Hematopoietic multipotent progenitor cell treated with erythropoietin and hydrocortisone succinate and interleukin-3 and kit ligand, for 4 days (in vitro differentiated cells): ENCODE measurements around the gene C5orf58.
"Not testable (repeated sequence)": the region's sequence is repeated elsewhere in the genome, so short reads cannot be mapped to it uniquely, and the experiment has no call there.

Source experiments
- DNase-seq: peaks from one replicate; pipeline ENCODE4 v3.0.0-alpha.2; 2015

The C5orf58 gene

GRCh38 chr5:170225326-170226128 is 7.3 kb upstream of the C5orf58 start:
- DNase-seq, result peak; percentile 90

GRCh38 chr5:170226129-170226615 is 6.6 kb upstream of the C5orf58 start:
- DNase-seq, result no peak

- DNase-seq, result no peak
Observed at GRCh38 chr5:170226661-170227060, 6.1 kb upstream of the C5orf58 start.

DNA sequence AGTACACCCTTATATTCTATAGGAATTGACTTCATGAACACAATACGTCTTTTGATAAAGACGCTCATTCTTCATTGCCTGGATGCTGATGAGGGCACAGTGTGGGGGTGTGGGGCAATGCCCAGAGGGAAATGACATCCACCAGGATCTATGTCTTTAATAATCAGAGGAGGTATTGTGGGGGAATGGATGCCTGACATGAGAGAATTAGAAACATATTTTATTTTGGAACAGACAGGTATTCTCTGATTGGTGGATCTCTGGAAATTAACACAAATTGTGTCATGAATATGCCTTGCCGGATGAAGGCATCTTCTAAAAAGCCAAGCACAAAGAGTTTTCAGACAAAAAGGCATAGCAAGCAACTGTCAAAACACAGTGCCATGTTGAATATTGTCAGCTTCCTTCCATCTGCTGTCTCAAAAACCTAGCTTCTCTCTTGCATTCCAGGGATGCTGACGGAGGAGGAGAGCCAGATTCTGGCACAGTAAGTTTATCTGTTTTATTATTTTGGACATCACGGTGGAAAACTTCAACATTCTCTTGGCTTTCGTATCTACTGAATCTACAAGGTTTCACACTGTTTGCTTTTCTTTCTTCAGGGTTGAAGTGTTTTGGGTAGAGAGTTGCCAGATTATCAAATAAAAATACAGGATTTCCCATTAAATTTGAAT is 3.9 kb upstream of the C5orf58 start:
- DNase-seq, result no peak

- DNase-seq, result no peak
Observed at GRCh38 chr5:170233358-170233892, 640 bp downstream of the C5orf58 start.

- DNase-seq, result no peak
Observed at GRCh38 chr5:170235876-170236864, 3.4 kb downstream of the C5orf58 start.

DNA sequence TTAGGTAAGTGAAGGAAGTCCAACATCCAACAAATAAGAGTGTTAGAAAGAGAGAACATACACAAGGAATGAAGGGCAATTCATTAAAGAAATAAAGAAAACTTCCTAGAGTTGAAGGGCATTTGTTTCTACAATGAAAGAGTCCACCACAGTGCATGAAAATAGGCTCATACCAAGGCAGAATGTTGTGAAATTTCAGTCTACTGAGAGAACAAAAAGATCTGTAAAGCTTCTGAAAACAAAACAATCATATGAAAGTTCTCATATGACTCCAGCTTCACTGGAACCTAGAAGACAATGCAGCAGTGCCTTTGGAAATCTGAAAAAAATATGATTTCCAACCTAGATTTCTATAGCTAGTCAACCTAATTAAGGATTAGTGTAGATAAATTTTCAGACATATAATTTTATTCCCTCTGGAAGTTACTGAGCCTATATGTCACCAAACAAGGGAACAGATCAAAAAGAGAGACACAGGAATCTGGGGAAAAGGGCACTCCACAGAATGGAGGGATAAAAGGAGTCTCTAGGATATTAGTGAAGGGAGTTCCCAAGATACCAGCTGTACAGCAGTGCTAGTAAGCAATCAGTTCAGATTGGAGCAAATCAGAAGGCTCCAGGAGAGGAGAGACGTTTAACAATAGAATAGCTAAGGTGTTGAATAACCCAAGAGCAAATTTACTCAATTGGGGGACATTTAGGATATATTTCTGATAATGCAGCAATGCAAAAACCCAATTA is 5.8 kb downstream of the C5orf58 start:
- no peak for DNase-seq

DNA sequence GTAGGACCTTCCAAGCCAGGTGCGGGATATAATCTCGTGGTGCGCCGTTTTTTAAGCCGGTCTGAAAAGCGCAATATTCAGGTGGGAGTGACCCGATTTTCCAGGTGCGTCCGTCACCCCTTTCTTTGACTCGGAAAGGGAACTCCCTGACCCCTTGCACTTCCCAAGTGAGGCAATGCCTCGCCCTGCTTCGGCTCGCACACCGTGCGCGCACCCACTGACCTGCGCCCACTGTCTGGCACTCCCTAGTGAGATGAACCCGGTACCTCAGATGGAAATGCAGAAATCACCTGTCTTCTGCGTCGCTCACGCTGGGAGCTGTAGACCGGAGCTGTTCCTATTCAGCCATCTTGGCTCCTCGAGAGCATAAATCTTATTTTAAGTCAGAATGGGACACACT is 12.7 kb downstream of the C5orf58 start:
- DNase-seq, result not testable (repeated sequence)

DNA sequence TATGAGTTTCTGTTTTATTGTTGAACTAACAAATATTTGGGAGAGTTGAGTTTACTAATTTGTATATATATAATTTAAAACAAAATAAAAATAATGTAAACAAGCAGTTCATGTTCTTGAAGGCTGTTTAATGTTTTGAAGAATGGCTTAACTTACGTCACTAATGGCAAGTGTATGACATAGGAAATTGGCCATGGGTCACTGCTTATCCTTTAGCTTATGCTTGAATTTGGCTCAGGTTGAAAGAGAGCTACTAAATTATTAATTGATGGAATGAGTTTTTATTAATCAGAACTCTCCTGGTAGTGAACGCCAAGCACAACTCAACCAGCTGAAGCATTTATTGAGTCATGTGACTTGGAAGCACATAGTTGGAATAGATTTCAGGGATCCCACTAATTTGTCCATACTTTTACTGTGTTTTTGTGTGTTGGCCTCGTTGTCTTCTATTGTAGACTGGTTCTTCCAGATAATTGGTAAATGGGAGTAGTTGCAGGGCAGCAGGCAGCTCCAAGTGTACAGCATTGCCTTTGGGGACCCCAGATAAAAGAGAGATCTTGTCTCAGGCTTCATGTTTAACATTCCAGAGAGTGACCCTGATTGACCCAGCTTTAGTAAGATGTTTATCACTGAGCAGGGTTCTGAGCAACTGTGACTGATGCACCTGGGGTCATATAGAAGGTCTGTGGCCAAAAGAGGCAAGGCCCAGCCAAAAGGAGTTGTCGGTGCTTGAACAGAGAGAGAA is 13.5 kb downstream of the C5orf58 start:
- DNase-seq, result no peak

DNA sequence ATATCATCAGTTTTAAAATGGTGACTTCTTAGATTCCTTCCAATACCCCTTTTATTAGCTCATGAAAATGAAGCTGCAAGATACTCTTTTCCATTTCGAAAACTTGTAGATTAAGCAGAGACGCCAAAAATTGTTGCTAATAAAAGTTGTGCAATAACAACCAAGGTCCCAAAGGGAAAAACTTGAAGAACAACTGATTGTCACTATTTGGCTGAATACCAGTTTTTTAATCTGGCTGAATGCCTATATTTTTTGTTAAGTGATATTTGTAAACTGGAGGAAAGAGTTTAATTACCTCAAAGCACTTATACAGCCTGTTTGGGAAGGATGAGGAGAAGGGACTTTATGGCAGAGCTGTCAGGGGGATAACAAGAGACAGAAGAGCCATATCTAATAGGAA is 14.6 kb downstream of the C5orf58 start:
- no peak for DNase-seq

GRCh38 chr5:170248172-170248930 is 15.6 kb downstream of the C5orf58 start:
- peak; percentile 34 for DNase-seq

GRCh38 chr5:170248931-170249227 is 16.1 kb downstream of the C5orf58 start:
- DNase-seq, result not testable (repeated sequence)

DNA sequence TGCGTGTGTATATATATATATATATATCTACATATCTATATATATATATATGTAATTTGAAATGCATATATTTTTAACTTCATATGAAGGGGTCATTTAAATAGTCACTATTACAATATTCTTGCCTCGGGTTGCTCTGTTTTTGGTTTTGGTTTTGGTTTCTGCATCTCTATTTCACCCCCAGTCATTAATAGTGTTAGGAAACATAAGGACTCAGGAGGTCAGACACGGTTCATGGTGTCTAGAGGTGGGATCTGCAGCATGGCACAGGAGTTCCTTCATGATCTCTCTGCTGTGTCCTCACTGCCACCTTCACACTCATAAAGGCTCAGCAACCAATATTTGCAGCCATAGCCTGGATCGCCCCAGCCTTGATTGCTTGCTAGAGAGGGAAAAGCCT is 16.6 kb downstream of the C5orf58 start:
- DNase-seq, result no peak

DNA sequence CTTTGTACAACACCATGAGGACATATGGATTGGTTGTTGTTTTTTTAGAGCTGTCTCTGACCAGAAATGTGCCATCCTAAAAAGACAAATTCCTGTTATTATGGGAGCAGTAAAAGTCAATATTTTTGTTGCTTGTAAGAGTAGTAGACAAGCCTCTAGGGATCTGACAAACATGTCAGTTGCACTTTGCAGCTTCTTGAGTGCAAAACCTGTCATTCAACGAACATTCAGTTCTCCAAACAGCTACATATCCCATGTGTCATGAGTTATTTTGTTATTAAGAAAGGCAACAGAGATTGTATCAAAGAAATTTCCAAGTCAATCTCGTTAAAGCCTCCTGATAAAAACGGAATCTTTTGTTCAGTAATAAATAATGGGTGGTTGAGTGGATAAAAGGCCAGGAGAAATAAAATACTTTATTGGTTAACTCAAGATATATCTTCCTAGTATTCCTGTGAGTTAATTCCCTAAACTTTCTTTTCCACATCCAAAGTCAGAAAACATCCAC is 18.1 kb downstream of the C5orf58 start:
- DNase-seq, result no peak

DNA sequence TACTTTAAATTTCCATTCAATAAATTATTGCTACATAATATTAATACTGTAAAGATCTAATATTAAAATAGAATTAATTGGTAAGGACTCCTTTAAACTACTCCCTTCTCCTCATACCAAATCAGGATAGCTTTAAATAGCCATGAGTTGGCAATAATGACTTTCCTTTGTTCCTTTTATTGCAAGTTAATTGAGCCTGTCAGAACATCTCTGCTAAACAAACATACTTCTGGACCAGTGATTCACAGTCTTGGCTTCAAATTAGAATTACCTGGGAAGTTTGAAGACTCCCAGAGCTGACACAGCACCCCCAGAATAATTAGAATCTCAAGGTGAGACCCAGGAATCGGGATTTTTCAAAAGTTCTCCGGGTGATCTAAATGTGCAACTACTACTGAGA is 18.7 kb downstream of the C5orf58 start:
- no peak for DNase-seq

DNA sequence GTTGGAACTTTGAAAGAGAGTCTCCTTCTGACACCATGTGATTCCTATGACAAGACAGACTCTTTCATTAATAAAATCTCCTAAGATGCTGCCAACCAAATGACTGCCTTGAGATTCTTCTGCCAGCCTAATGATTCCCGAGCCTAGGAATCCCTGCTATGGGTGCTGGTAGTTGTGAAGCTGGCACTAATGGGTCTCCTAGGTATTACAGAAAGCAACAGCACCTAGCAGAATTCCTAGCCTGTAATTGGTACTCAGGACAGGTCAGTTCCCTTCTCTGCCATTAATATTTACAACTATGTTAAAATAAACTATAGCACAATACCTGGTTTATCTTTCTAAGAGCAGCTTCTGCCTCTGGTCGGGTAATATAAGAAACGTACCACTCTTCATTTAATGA is 19.3 kb downstream of the C5orf58 start:
- no peak for DNase-seq

DNA sequence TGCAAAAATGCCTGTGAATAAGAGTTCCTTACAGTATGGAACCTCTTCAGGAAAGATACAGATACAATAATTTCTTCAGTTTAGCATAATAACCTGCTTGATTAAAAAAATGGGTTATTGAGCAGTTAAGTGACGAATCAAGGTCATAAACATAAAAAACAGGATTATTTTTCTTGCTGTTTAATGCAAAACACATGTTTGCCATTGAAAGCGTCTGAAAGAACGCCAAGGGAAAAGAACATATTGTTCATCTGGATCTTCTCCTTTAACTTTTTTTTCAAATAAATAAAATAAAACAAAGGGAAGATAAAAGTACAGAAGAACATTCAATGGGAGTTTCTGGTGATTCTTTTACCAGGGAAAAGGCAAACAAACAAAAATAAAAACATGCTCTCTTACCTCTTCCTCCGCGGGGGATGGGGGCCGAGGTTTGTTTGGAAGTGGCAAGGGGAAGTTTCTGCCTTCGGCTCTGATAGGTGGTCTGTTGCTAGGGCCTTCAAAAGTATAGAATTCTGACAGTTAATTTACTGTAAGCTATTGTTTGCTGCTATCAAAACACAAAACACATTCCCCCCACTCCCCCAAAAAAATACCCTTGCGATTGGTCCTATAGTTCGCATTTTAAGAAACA is 20.1 kb downstream of the C5orf58 start:
- no peak for DNase-seq

DNA sequence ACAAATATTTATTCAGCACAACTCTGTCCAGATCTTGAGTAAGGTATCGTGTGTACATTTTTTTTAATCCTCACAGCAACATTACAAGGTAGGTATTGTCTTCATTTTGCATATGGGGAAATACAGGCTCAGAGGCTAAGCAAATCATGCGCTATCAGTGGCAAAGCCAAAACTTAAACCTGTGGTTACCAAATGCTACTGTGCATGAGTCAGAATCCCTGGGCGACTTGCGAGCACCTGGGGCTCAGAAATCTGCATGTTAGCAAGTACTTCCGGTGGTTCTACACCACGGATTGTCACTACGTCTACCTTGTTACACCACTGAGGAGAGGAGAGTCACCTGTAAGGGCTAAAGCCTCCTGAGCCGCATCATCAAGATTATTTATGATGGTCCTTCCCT is 21.3 kb downstream of the C5orf58 start:
- no peak for DNase-seq

GRCh38 chr5:170256571-170256970 is 23.8 kb downstream of the C5orf58 start:
- no peak for DNase-seq

DNA sequence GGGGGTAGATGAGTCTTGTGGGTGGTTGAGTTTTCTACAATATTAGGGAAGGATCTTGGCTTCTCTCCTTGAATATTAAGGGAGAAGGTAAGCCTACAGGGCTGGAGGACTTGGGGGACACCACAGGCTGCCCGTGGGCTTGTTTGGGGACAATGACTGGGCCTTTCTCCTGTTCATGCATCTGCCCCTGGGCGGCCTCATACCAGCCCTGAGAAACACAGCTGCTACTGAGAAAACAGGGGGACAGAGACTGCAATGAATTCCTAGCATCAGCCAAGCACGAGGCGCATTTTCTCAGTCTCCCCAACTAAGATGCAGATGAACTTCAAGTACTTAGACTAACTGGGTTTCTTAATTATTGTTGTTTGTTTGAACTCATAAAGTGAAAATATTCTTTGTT is 24.6 kb downstream of the C5orf58 start:
- DNase-seq, result no peak
